WTC11 (cell line): Measurements from ENCODE around the gene ATP5ME.

Source experiments
- CTCF ChIP-seq: fragments of 200-600 bp; IDR thresholded peaks from 2 replicates; pipeline ENCODE4 v1.8.0; 2022; ENCODE audit warnings: antibody characterized with exemption
- SP1 ChIP-seq: sonication (generic); formaldehyde crosslinking; conservative IDR thresholded peaks from 2 replicates; pipeline ENCODE4 v1.8.1; 2022; ENCODE audit warnings: missing genetic modification reagents

GRCh38 chr4:654871-655463 lies 19.1 kb downstream of the ATP5ME start:
- TF ChIP-seq CTCF, result no peak
- TF ChIP-seq SP1 (CRISPR knock-in tag), result no peak
